BJ (cell line): Measurements from ENCODE around the gene FA2H. TPM values are rescaled to one million over a fixed set of nuclear protein-coding genes. Genes with fewer than 3 reads are reported as not detected.

Experiments used
- CTCF ChIA-PET: fragments of 350-600 bp; formaldehyde crosslinking; extraction: SDS; loops from one replicate; lab custom pipeline; 2021; ENCODE audit warnings: antibody characterized with exemption, inconsistent platforms; lab: Yijun Ruan, JAX
- POLR2A ChIA-PET: fragments of 300-600 bp; sonication (Branson Sonifier 250); formaldehyde crosslinking; extraction: SDS; loops from one replicate; lab custom pipeline; 2021; ENCODE audit warnings: antibody characterized with exemption; lab: Charles Lee
- DNase-seq: peaks from one replicate; pipeline ENCODE4 v3.0.0-alpha.2; 2011; ENCODE audit warnings: low read depth
- H3K27me3 ChIP-seq: 2 replicates; pipeline ENCODE4 v1.6.0; 2011; ENCODE audit warnings: low read length; ENCODE audit not compliant: control insufficient read depth, insufficient read depth
- H3K36me3 ChIP-seq: 2 replicates; pipeline ENCODE4 v1.5.1; 2011; ENCODE audit warnings: low read length; ENCODE audit not compliant: control insufficient read depth, insufficient read depth
- H3K4me3 ChIP-seq: 2 replicates; pipeline ENCODE4 v1.5.1; 2011; ENCODE audit warnings: low read depth, mild to moderate bottlenecking, control low read depth, low read length
- polyA plus RNA-seq: library from polyadenylated mRNA; depleted of rRNA; stranded (reverse); fragments of >200 nt; gene quantifications from 2 replicates; pipeline ENCODE4 v1.2.3, GENCODE V29; 2011
- TF ChIP-seq, protein P1 (sequence below): IDR thresholded peaks from 2 replicates; pipeline ENCODE4 v1.5.1; 2011; ENCODE audit warnings: low read depth, mild to moderate bottlenecking, control low read depth, inconsistent platforms, low read length, moderate library complexity; ENCODE audit not compliant: insufficient read depth

FA2H gene
- polyA plus RNA-seq, 1 experiment: not detected

DNA sequence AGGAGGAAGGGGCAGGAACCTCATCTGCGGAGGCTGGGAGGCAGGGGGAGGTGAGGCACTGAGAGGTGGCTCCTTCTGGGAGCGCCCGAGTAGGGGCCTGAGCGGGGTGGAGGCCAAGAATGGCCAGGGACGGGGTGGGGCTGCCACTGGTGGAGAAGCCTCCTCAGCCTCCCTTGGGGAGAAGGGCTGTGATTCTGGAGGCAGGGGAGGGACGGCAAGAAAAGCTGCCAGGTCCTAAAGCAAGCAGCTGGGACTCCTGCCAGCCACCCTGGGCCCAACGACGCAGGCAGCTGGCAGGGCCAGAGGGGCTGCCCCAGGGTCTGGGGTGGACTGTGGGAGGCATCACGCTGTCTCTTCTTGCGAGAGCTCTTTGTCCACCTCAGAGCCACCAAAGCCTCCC lies 61.3 kb downstream of the FA2H start:
- no peak for DNase-seq
- ChIA-PET POLR2A (no interaction called here), CTCF (interaction anchor here (0.5 to 6.1 kb wide), 6 partner anchors 12 to 151 kb away, joined by 3 to 93 read pairs (median 4); no protein-coding TSS in a partner anchor)
- H3K27me3 ChIP-seq: peaks cover 3% of the 10 kb centered on the region; the same call in 1 of the 2 replicates
- TF ChIP-seq, protein P1, sequence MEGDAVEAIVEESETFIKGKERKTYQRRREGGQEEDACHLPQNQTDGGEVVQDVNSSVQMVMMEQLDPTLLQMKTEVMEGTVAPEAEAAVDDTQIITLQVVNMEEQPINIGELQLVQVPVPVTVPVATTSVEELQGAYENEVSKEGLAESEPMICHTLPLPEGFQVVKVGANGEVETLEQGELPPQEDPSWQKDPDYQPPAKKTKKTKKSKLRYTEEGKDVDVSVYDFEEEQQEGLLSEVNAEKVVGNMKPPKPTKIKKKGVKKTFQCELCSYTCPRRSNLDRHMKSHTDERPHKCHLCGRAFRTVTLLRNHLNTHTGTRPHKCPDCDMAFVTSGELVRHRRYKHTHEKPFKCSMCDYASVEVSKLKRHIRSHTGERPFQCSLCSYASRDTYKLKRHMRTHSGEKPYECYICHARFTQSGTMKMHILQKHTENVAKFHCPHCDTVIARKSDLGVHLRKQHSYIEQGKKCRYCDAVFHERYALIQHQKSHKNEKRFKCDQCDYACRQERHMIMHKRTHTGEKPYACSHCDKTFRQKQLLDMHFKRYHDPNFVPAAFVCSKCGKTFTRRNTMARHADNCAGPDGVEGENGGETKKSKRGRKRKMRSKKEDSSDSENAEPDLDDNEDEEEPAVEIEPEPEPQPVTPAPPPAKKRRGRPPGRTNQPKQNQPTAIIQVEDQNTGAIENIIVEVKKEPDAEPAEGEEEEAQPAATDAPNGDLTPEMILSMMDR: no peak
- H3K4me3 ChIP-seq: no peak overlapping the region
- no peaks in the 10 kb centered on the region for H3K36me3 ChIP-seq

DNA sequence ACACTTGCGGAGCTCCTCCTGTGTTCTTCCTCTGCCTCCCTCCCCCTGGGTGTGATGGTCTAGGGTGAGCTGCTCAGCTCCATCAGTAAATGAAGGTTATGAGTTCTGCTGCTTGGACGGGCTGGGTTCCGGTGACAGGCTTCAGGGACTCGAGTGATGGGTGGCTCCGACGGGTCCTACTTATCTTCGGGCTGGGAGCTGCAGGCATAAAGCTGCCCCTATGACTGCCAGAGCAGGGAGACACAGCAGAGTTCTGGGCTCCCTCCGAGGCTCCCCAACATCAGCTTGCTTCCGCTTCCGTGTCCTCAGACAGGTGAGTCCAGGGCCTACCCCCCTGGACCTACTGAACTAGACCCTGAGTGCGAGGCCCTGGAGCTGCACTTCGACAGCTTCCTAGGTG lies 62.7 kb downstream of the FA2H start:
- CTCF ChIA-PET: interaction anchor here (0.6 to 6.1 kb wide), 7 partner anchors 9 to 152 kb away, joined by 3 to 93 read pairs (median 4); no protein-coding TSS in a partner anchor
- TF ChIP-seq, protein P1: no peak
- POLR2A ChIA-PET: no interaction called here
- H3K4me3 ChIP-seq: no peak overlapping the region
- peaks cover 7% of the 10 kb centered on the region; the same call in 1 of the 2 replicates for H3K27me3 ChIP-seq
- DNase-seq: no peak
- no peaks in the 10 kb centered on the region for H3K36me3 ChIP-seq

DNA sequence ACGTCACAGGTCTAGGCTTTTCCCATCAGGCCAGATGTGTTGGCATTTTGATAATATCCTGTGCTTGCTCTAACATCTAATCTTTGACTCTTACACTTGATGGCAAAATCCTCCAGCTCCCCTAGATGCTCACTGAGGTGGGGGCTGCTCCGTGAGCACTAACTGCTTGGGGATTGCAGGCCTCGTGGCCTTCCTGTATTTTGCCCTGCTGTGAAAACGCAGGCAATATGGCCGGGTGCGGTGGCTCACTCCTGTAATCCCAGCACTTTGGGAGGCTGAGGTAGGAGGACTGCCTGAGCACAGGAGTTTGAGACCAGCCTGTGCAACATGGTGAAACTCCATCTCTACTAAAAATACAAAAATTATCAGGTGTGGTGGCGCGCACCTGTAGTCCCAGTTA lies 64.2 kb downstream of the FA2H start:
- Histone ChIP-seq H3K4me3 (no peak overlapping the region), H3K27me3 (peaks cover 5% of the 10 kb centered on the region; the same call in 1 of the 2 replicates), H3K36me3 (no peaks in the 10 kb centered on the region)
- POLR2A ChIA-PET: no interaction called here
- CTCF ChIA-PET: interaction anchor here (0.7 to 6.1 kb wide), 15 partner anchors 10 to 401 kb away, joined by 3 to 93 read pairs (median 6); partner anchors contain the start of gene MLKL
- DNase-seq: no peak
- TF ChIP-seq, protein P1: no peak

DNA sequence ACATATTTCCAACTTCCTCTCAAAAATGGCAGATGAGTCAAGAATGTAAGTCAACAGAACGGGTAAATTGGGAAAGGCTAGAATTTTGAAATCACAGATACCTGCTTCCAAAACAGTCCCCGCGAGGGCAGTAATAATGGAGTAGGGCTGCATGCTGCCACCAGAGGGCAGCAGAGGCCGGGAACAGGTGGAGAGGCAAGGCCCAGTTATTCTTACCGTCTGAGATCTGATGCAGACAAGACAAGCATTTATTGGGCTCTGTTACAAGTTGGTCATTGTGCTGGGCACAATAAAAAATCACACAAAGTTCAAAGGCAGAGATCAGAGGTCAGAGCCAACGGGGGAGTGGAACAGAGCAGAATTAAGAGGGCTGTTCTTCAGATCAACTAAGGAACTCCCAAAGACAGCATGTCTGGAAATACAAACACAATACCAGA lies 65.2 kb downstream of the FA2H start:
- TF ChIP-seq, protein P1: peak; percentile 97
- H3K4me3 ChIP-seq: no peak overlapping the region
- CTCF ChIA-PET: interaction anchor here (0.7 to 6.1 kb wide), 15 partner anchors 9 to 402 kb away, joined by 3 to 93 read pairs (median 6); partner anchors contain the start of gene MLKL
- POLR2A ChIA-PET: no interaction called here
- peak; percentile 15 for DNase-seq
- H3K27me3 ChIP-seq: peaks cover 5% of the 10 kb centered on the region; the same call in 1 of the 2 replicates
- no peaks in the 10 kb centered on the region for H3K36me3 ChIP-seq

DNA sequence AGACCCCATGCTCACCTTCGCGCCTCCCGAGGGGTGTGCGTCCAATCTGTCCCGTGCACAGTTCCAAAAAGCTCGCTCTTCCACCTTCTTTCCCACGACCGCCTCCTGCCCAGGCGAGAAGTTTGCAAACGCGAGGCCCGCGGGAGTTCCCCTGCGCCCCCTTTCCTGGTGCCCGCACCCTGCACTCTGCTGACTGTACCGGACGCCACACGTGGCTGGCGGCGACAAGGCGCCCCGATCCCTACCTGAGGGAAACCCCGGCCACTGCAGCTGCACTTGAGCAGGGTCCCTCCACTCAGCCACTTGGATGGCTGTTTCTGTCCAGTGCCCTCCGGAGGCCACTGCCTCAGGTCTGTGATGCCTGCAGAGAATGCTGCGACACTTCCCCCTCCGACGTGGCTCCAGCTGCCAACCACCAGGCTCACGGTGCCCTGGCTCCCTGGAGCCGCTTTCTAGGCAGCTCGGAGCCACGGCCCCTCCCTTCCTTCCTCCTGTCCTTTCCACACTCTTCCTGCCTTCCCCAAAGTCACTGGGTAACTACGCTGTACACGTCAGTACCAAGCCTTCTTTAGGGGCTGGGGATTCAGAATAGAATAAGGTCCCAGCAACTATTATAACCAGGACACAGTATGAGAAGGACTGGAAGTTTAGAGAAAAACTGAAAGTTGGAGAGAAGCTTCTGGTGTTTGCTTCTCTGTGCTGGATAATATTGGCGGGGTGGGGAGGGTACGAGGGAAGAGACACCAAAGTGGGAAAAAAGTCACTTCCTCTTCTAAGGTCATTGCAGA lies 74.0 kb downstream of the FA2H start, which contains the start of gene MLKL:
Gene MLKL, minus strand, starts transcription at position 425 of the 788 bp plus-strand sequence. CDS start 5,105 bp downstream, outside the sequence.
- peak; percentile 12 for DNase-seq
- H3K27me3 ChIP-seq: no peaks in the 10 kb centered on the region; the same call in 1 of the 2 replicates
- H3K4me3 ChIP-seq: peak within 1 kb of the TSS; percentile 64
- TF ChIP-seq, protein P1: no peak
- POLR2A ChIA-PET: interaction anchor here (0.5 kb wide), 1 partner anchor 694 kb away, joined by 5 read pairs; no protein-coding TSS in a partner anchor
- H3K36me3 ChIP-seq: no peaks in the 10 kb centered on the region
- CTCF ChIA-PET: interaction anchor here (0.7 to 2.8 kb wide), 8 partner anchors 9 to 488 kb away, joined by 3 to 24 read pairs (median 3); no protein-coding TSS in a partner anchor
